T-helper 1 cell treated with Interleukin-12 subunit alpha and Interleukin-12 subunit beta and Interleukin-4 antibody, amounts not matched to agents 30 ng/mL and 1 ng/mL, for 36 hours (primary cell): ENCODE data around the gene RALGAPA2. TPM values are rescaled to one million over a fixed set of nuclear protein-coding genes. Genes with fewer than 3 reads are reported as not detected.

ENCODE experiments used
- intact Hi-C: fragments of 100-400 bp; cut with micrococcal nuclease; formaldehyde crosslinking; loops from one replicate; pipeline ENCODE4 v1.15.1; 2024
- total RNA-seq: library from RNA; stranded (reverse); gene quantifications from 2 replicates; pipeline ENCODE4 v1.2.3, GENCODE V29; 2022

RALGAPA2 gene
- total RNA-seq: 27.4 and 28.6 TPM in 2 replicates

DNA sequence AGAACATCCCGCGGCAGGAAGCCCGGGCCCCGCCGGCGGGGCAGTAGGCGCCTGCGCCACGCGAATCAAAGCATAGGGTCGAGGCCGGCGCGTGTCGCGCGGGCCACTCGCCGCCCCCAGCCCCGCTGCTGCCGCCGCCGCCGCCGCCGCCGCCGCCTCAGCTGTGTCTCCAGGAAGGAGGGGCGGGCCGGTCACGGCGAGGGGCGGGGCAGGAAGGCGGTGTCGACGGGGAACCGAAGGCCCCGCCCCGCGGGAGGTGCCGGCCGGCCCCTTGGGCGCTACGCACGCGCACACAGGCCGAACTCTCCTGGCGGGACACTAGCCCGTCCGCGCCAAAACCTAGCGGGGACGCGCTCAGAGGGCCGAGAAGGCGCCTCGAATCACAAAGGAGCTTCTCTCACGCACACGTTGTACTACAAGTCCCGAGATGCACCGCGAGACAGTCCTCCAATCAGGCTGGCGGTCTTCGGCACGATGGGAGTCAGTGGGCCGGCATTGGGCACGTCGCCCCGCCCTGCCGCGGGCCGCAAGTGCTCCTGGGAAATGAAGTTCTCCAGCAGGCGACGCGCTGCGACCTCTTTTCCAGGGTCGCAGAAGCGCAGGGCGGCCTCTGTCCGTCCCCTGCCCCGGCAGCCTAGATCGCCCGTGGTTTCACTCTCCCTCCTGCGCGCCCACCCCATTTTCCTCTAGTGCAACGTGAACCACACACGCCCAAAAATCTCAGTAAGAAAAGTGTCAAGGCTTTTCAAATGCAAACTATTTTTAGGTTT lies at the start of gene RALGAPA2:
RALGAPA2 (minus strand) TSS at position 171 of the 770 bp plus-strand sequence; CDS start at position 7, 164 bp downstream.
- intact Hi-C loops: loop anchor here (1.0 to 10.0 kb wide), 8 partner anchors 22 to 1918 kb away; partner anchors contain the start of genes NAA20, NKX2-4 and XRN2

DNA sequence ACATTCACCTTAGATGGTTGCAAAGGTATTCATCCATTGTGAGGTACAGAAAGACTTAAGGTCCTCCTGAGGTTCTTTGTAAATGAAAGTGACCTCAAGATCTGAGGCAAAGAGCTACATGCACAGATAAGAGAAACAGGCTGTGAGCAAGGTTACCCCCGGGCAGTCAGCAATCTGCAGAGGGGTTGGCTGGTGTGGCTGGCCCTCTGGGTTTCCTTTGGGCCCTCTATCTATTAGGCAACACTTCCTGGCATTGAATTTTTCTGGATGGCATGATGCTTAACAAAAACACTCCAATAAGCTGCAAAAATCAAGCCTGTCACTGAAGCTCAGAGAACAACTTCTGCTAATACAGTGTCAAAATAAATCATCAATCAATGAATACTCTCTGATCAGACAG lies 48.9 kb upstream of the RALGAPA2 start:
- intact Hi-C loops: no loop called here

DNA sequence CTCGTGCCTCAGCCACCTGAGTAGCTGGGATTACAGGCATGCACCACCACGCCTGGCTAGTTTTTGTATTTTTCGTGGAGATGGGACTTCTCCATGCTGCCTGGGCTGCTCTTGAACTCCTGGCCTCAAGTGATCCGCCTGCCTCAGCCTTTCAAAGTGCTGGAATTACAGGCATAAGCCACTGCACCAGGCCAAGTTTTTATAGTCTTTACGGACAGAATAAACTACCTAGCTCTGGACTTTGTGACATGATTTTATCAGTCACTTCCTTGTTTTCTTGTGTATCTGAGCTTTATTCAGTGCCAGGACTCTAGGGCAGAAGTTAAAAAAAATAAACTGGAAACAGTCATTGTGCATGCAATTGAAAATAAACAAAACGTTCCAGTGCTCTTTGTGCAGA lies 46.7 kb upstream of the RALGAPA2 start:
- intact Hi-C loops: no loop called here

DNA sequence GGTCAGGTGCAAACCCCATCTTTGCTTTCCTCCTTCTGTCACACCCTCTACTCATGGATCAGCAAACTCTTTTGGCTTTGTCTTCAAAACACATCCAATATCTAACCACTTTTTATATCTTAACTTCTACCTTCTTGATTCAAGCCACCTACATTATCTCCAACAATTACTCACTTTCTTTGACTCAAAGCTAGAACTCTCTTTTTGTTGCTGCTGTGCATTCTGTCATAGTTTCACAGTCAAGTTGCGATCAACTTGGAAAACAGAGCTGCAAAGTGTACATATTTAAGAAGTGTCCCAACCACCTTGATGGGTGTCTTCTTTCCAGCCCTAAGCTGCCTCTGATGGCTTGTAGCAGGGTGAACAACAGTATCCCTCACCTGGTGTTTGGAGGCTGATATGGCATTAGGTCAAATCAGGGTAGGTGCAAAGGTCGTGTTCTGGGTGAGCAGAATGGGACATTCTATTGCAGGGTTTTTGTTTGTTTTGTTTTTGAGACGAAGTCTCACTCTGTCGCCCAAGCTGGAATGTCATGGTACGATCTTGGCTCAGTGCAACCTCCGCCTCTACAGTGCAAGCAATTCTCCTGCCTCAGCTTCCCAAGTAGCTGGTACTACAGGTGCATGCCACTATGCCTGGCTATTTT lies 43.4 kb upstream of the RALGAPA2 start:
- intact Hi-C loops: no loop called here

DNA sequence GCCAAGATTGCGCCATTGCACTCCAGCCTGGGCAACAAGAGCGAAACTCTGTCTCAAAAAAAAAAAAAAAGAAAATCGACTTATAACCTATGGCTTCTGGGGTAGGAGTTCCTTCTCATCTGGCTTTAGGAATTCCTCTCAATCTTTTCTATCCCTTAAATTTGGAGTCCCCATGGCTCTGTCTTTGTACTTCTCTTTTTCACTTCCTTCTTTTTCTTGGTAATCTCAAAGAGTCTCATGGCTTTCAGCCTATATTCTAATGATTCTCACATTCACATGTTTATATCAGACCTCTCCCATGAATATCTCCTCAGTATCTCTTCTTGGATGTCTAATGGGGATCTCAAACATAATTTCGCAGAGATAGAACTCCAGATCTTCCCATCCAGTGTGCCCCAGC lies 42.8 kb upstream of the RALGAPA2 start:
- intact Hi-C loops: no loop called here

DNA sequence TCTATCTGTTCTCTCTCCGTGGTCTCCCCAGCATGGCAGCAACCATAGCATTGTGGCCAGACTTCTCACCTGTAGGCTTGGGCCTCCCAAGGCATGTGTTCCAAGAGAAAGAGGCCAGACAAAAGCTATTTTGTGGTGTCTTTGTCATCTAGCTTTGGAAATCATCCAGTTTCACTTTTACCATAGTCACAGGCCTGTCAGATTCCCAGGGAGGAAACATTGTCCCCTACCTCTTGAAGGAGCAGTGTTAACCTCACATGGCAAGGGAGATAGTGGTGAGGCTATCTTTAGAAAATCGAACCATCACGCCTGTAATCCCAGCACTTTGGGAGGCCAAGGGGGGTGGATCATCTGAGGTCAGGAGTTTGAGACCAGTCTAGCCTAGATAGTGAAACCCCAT lies 42.3 kb upstream of the RALGAPA2 start:
- intact Hi-C loops: no loop called here

DNA sequence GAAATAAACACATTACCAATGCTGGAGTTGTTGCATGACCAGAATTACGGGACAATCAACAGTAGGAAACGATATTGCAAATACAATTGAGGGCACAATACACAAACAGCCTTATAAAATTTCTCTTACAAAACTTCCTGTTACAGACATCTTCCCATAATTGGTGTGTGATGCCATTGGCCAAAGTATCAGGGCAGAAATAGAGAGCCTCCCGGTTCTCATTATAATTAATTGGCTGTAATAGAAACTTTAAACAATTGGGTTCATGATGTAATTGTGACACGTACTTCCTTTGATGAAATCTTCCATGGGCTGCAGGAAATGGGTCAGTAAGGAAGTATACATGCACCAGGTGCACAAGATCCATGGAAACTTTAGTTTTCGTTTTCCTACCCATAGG lies 40.3 kb upstream of the RALGAPA2 start:
- intact Hi-C loops: no loop called here

DNA sequence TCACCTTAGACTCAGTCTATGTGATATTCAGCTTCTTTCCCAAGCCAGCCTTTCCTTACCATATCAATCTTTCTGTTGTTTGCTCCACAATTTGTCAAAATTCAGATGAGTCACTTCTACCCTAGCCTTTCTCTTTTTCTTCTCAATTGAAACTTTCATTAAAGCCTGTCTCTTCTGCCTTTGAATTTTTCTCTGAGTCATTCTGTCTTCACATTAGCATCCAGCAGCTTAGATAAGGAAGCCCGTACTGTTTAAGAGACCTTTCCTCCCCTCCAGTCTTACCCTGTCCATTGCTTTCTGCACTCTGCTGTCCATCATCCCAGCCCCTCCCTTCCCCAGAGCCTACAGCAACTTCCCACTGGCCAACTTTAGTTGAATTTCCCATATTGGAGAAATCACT lies 34.9 kb upstream of the RALGAPA2 start:
- intact Hi-C loops: no loop called here

DNA sequence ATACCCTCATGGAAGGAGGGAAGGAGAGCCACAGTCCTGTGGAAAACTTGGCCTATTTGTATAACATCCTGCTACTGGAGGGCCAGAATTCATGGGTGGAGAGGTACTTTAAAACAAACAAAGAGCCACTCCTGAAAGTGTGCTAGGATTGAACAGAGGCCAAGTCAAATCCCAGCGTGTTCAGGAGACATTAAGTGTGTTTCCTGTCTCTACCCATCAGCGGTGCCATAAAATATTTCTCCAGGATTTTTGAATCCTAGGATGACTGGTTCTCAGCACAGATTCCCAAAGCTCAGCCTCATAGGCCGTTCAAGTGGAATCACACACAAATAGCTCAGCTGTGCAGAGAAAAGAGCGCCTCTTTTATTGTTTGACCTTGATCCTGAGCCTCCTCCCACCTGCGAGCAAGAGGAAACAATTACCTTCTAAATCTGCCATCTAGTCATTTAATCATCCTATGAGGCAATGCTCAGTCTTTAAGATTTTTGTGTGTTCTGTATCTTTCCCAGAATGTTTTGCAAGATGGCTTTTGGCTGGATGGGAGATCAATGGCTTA lies 31.8 kb upstream of the RALGAPA2 start:
- intact Hi-C loops: no loop called here

DNA sequence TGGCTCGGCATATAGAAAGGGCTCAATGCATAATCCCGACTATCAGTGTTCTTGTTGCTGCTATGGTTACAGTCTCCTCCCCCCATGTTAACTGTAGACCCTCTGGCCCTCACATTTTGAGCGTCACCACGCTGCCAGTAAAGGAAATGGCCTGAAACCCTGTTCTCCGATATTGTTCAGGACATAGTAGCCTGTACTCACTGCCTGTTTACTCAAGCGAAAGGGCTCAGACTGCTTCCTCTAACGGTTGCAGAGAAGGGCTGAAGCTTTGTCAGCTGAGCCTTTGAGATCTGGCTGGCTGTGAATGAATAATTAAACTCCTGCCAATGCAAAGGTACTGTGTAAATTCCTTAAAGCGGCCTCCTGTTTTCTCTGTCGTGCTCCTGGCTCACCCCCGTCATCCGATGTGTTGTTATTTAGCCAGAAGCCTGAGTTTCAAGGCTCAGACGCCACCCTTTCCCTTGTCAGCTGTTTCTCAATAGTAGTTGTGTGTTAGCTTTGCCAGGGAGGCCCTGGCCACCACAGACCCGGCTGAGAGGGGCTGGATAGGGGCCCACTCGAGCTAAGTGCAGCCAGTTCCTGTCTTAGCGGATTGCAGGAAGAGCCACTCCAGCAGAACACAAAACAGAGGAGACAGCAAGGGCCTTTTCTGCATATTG lies 31.2 kb upstream of the RALGAPA2 start:
- intact Hi-C loops: no loop called here

DNA sequence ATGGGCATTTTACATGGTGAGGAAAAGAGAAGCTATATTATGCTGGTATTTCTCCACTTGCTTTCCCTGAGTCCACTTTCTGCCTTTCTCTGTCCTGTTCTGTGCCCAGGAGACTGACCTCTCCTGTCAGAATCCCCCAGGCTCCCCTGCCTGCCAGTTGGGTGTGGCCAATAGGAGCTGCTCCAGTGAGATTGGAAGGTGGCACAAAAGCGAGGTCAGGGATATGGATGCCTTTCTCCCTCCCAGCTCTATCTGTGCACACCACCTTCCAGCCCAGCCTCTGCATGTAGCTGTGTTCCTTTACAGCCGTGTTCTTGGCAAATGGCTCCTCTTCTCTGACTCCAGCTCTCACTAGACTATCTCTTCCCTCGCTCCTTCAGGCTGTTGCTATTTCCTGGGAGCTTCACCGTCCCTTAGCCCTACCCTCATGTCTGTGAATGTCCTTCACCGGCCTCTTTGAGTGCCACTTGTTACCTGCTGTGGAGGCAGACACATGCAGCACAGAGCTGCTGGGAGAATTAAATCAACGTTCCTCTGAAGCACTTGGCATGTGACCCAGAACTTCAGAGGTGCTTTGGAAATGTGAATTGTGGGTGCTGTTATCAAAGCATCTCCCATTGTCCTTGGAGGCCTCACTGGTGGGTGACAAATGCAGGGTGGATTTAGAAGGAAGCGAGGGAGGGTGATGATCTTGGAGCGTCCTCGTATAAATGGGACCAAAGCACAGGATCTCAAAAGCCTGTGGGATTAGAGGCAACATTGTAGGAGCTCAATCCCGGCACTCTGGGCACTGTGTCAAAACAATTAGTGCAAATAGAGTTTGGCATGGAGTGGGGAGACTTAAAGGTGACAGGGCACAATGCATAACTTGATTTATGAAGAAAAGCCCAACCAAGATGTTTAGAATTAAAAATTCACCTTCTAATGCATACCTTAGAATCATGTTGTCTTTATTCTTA lies 28.9 kb upstream of the RALGAPA2 start:
- intact Hi-C loops: no loop called here

DNA sequence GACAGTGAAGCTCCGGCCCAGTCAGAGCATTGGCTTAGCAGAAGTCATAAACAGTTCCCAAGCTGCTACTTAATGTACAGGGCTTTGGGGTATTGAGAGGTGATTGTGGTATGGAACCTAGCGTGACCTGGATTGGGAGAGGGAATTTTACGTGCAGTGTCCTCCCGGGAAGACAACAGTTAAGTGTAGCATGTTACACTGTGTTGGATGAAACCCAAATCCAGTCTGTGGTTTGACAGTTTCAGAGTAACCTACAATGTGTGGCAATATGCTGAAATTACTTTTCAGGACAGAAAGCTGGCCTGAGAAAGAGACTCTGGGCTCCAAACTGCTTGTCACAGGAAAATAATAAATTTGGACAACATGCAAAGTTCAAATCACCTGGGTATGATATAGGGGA lies 28.1 kb upstream of the RALGAPA2 start:
- intact Hi-C loops: no loop called here

DNA sequence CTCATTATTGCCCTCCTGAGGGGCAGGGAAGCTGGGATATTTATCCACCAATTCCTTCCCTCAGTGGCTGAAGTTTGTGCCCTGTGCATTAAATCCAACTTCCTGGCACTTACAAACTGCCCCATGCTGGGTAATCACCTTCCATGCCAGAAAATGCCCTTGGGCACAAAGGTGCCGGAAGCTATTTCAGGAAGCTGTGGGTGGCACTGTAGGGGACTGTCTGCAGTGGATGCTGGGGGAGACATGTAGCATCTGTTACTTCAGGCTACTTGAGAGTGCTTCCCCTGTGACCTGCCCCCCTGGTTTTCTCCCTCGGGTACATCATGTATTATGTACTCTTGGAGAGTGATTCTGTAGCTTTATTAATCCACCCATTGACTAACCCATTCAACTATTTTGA lies 24.7 kb upstream of the RALGAPA2 start:
- intact Hi-C loops: no loop called here

DNA sequence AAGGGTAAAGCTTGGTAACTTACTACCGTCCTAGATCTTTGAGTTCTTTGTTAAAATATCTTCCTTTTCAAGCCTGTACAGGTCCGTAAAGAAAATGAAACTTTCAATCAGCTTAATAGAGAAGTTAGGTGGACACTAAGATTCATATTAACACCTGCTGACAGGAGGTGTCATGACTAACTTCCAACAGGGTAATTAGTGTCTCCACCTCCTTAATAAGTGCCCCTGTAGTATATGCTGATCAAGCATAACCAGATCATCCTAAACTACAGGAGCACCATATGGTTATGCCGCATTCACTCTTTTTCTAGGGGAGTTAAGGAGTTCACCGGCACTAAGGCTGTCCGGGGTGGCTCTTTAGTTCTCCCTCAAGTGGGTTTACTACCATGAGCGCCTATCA lies 23.9 kb upstream of the RALGAPA2 start:
- intact Hi-C loops: no loop called here

DNA sequence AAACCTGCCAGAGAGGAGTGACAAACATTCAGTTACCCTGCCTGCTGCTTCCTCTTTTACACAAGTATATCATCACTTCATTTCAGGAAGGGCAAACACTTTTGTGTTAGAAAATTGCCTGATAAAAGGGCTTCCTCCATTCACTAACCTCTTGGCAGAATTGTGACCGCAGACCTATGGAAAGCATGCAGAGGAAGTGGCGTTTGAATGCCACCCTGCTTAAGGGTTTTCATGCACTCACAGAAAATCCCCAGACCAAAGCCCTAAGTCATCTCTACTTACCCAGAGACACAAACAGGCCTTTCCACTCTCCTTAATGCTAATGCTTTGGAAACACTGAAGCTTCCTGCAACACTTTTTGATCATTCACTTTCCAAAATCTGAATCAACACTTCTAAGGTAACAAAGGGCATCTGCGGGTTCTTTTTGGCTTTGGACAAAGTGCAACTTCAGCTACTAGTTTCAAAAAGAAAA lies 22.1 kb upstream of the RALGAPA2 start:
- intact Hi-C loops: loop anchor here (2.0 kb wide), 1 partner anchor 22 kb away; the partner anchor contains the start of gene RALGAPA2

DNA sequence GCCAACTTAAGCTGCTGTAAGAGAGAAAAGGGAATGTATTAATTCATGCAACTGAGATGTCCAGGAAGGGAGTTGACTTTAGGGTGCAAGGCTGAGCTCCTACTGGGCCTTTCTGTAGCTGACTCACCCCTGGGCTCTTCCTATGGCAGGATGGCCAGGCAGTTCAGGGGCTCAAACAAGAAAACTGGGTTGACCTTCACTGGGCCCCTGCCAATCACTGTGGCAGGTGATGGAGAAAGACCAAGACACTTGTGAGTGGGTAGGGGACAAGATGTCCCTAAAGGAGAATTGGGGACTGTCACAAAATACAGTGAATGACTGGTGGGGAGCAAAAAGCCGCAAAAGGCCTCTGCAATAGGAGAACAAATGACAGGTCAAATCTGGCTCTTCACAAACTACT lies 21.5 kb upstream of the RALGAPA2 start:
- intact Hi-C loops: loop anchor here (2.0 kb wide), 1 partner anchor 21 kb away; the partner anchor contains the start of gene RALGAPA2

DNA sequence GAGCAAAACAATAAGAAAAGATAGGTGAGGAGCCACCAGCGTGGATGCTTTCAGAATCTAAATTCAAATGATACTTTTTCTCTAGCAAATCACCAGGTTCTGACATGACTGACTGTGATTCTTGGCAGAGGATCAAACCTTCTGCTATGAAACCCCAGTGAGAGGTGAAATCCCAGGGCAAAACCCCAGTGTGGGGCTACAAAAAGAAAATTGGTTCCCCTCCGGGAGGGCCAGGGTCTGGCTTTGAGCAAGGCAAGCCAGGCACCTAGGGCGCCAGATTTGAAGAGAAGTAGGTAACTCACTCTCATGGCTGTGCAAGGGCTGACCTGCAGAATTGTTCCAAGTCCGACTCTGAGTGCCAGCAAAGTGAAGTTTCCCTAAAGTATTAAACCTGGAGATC lies 20.2 kb upstream of the RALGAPA2 start:
- intact Hi-C loops: no loop called here

DNA sequence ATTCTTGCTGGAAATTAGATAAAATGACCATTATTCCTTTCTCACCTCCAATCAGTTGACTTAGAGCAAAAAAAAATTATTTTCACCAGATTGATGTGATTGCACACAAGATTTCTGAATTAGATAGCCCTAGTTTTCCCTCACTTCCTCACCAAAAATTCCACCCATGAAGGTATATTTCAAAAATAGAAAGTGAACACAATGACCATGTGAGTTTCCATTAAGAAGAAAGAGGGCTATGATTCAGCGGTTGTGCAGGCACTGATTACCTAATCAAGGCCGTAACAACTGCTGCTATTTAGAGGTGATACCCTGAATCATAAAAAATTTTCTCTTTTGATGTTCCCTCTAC lies 19.5 kb upstream of the RALGAPA2 start:
- intact Hi-C loops: no loop called here

DNA sequence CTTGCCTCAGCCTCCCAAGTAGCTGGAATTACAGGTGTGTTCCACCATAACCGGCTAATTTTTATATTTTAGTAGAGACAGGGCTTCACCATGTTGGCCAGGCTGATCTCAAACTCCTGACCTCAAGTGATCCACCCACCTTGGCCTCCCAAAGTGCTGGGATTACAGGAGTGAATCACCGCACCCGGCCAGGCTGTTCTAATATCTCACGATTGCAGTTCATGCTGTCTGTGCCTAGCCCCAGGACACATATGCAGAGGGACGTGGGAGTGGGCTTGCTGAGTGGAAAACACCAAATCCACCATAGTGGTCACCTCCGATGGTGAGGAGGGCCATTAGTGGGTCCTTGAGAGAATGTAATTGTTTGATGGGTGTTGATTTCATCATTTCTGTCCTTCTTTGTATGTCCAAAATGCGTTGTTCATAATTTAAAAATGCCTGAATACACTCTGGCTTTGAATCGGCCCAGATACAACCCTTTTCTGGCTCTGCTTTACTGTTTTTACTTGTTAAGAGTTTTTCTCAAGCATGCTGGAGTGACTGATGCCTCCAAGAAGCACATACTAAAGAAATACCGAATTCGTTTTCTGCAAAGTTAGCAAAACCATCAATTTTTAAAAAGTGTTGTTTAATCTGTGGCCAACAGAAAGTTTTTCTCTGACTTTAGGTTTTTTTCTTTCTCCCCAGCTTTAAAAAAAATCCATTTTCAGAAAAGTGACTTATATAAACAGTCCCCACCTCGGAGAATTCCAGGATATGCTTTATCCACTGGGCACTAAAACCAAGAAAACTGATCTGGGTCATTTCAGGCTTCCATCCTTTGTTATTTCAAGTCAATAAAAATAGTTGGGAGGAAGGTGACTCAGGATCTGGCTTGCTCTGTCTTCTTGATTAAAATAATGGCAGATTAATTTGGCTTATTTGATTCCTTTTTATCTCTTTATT lies 18.8 kb upstream of the RALGAPA2 start:
- intact Hi-C loops: no loop called here

DNA sequence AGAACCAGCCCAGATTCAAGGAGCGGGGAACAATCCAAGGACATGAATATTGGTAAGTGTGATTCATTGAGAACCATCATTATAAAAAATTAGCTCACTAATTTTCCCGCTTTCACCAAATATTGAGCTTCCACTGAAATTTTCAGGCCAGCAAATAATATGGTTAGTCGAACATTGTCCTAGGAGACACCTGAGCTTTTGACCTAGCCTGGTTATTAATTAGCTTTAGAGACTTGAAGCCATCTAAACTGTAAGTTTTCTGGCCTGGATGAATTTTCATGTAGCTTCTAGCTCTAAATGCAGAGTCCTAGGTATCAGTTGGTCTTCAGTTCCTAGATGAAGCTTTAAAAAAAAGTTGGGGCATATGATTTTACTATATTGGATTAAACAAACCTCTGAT lies 17.1 kb upstream of the RALGAPA2 start:
- intact Hi-C loops: no loop called here
